HL-60/S4 treated with phorbol 12-myristate 13-acetate at 8.2 ng/mL for 4 days and 3 days (cell line): ENCODE measurements around the gene FGF14.

Experiments
- in situ Hi-C: fragments of 300-500 bp; cut with MboI; formaldehyde crosslinking; loops from 2 replicates; pipeline ENCODE4 v1.15.0; 2022; ENCODE audit warnings: low sequenced_read_pairs

Gene FGF14

DNA sequence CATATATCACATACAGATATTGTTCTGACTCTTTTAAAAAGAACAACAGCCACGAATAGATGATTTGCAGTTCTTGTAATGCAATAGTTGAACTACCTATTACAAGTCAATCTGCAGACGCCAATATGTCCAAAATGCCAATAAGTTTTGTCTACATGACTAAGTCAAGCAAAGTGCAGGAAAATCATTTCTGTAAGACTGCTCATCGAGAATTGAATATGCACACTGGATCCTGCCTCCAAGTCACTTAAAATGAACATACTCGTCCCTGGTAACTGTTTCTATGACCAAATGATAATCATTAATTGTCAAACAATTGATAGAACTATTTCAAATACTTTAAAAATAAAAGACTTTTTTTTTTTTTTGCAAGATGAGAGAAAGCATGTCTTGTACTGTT lies 573.7 kb downstream of the FGF14 start:
- in situ Hi-C loops = no loop called here

DNA sequence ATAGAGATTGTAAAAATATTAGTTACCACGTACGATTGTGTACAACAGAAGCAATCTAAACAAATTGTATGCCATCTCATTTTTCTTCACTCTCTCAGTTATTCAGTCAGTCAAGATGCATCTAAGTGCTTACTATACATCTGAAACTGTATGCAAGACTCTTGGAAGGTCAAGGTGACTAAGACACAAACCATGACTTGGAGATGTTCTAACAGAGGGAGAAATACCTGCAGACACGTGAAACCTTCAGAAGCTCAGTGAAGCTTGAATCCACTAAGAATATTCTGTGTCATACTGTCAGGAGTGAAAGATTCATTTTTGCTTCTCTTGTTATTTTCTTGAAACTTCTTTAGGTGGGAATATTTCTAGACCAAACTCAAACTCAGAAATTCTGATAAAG lies 584.0 kb downstream of the FGF14 start:
- in situ Hi-C loops = no loop called here

DNA sequence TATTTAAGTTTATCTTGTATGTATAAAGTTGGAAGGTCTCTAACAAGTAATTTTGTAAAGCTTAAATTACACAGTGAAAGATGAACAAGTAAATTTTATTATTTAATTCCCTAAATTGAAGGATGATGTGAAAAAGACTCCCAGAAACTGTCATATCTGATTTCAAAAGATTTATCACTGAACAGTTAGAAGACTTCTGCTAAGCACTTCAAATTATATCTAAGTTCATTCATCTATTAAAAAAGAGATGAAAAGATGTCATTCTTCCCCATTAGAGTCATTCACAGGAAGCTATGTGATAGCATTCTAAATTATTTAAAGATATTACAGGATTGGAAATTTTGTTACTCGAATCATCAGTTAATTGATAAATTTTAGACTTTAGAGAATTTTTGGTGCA lies 590.0 kb downstream of the FGF14 start:
- in situ Hi-C loops = no loop called here

DNA sequence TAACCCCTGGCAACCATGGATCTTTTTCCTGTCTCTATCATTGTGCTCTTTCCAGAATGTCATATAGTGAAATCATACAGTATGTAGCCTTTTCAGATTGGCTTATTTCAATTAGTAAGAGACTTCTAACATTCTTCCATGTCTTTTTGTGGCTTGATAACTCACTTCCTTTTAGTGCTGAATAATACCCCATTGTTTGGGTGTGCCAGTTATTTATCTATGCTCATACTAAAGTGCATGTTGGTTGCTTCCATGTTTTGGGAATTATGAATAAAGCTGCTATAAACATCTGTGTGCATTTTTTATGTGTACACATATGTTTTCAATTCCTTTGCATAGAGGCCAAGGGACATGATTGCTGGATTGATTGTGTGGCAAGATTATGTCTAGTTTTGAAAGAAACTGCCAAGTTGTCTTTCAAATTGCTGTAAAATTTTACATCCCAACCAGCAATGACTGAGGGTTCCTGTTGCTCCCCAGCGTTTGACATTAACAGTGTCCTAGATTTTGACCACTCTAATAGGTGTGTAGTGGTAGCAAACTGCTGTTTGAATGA lies 590.5 kb downstream of the FGF14 start:
- in situ Hi-C loops = no loop called here

DNA sequence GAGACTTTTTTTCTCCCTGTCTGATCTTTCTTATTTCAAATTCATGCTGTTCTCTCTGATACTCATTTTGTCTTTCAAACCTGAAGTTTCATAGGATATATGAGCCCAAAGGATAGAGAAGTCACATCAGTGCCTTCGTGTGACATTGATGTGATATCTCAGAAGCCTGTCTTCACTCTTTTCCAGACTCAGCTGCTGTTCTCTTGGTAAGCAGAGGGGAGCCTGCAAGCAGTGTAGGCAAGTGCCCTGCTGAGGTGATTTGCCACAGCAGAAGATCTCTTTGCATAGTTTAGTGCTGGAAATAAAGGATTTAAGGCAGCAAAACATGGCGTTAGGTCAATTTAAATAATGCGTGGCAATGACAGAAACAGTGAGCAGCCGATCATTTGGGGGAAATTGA lies 602.7 kb downstream of the FGF14 start:
- in situ Hi-C loops = no loop called here

- in situ Hi-C loops = no loop called here
These were observed 603.4 kb downstream of the FGF14 start for GRCh38 chr13:101798437-101798836.

DNA sequence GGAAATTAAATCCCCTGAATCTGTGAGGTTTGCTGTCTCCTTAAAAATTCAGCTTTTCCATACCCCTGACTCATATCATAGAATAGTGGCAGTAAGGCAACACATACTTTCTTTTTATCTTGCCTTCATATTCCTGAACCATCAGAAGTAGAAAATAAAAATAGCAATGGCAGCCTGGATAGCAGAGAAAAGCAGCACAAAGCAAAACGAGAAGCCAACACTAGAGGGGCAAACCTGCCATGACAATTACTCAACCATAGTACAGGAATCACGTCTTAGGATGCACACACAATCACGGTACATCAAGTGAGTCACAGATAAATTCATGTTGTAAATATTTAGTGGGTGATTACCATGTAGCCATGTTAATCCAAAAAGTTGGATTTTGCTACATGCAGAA lies 606.4 kb downstream of the FGF14 start:
- in situ Hi-C loops = no loop called here

DNA sequence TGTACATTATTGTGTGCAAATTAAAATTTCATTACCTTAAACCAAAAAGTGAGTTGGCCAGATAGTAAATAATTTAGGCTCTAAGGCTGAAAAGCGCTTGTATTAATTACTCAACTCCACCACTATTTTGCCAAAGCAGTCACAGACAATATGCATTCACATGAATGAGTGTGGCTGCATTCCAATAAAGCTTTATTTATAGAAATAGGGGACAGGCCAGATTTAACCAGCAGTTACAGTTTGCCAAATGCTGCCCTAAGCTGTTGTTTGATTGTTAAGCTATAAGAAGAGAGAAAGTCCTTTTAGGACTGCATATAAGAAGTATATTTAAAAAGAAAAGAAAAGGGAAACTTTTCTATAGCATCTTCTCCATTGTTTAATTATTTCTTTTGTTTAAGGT lies 606.8 kb downstream of the FGF14 start:
- in situ Hi-C loops = no loop called here

GRCh38 chr13:101792189-101792588 lies 609.7 kb downstream of the FGF14 start:
- in situ Hi-C loops = no loop called here

DNA sequence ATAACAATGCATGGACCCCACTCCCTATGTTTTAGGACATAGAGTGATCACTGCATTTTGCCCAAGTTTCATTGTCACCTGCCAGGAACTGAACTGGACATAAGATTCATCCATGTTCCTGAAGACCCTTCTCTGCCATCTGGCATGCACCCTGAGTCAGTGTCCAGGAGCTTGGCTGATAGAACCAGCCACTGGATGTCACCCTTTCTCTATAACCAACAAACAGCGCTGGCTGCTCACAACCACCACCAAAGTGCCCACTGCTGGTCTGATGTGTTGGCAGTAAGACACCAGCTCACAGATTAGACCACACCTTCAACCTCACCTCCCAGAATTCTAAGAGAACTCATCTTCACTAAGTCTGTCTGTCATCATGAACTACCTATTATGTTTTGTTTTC lies 616.0 kb downstream of the FGF14 start:
- in situ Hi-C loops = no loop called here

DNA sequence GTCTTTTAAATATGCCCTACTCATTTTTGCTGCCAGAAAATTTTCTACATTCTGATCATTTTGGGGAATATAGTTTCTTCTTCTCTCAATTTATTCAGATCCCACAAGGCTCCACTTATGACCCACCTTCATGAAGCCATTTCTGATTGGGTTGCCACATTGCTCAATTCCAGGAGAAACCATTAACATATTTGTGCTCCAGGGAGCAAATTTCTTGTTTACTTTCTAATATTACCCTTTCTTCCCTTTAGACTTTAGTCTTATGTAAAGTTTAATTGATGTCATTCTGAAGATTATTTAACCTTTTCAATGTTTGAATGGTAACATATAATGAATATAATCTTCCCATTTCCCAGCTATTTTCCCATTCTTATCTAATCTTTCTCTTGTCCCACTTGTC lies 617.5 kb downstream of the FGF14 start:
- in situ Hi-C loops = no loop called here

DNA sequence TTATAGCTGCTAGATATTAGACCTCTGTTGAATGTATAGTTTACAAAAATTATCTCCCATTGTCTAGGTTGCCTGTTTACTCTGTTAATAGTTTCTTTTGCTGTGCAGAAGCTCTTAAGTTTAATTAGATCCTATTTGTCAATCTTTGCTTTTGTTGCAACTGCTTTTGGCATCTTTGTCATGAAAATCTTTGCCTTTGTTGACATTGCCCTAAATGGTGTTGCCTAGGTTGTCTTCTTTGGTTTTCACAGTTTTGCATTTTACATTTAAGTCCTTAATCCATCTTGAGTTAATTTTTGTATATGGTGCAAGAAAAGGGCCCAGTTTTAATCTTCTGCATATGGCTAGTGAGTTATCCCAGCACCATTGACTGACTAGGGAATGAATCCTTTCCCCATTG lies 618.3 kb downstream of the FGF14 start:
- in situ Hi-C loops = no loop called here

DNA sequence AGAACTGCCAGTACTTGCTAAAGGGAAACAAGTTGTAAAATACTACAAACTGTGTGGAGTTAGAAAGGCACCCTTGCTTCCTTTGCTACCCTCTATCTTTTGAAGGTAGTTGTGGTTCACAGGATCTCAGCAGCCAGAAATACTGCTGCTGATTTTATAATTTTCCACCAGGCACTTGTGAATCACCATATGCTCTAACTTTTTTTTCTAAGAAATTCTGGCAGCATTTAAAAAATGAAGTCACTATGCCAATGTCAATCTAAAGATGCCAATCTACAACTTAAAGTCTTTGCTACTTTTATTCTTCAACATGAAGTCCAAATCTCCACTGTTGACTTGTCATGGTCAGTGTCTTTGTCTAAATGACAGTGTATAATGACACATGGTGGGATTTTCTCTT lies 621.6 kb downstream of the FGF14 start:
- in situ Hi-C loops = no loop called here

- in situ Hi-C loops = no loop called here
These were observed 622.7 kb downstream of the FGF14 start for GRCh38 chr13:101779147-101779546.

- in situ Hi-C loops = no loop called here
These were observed 626.6 kb downstream of the FGF14 start for GRCh38 chr13:101775267-101775666.

- in situ Hi-C loops = no loop called here
These were observed 627.5 kb downstream of the FGF14 start for GRCh38 chr13:101774393-101774792.

DNA sequence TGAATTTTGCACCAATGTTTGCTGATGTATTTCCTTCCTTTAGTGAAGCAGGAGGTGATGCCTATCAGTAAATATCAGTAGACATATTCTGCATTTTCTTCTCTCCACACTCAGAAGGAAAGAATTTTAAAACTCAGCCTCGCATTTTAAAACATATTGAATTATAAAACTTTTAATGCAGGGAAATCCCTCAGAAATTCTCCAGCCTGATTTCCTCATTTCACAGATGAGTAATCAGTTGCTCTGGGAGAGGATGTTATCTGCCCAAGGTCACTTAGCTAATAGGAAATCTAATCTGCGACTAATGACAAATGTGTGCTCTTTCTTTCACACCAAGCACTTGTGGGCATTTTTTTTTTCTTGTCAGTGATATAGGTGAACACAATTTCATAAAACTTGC lies 628.8 kb downstream of the FGF14 start:
- in situ Hi-C loops = no loop called here

GRCh38 chr13:101767131-101767530 lies 634.7 kb downstream of the FGF14 start:
- in situ Hi-C loops = no loop called here

- in situ Hi-C loops = no loop called here
These were observed 638.7 kb downstream of the FGF14 start for GRCh38 chr13:101763191-101763590.

GRCh38 chr13:101757446-101758039 lies 644.3 kb downstream of the FGF14 start:
- in situ Hi-C loops = no loop called here

DNA sequence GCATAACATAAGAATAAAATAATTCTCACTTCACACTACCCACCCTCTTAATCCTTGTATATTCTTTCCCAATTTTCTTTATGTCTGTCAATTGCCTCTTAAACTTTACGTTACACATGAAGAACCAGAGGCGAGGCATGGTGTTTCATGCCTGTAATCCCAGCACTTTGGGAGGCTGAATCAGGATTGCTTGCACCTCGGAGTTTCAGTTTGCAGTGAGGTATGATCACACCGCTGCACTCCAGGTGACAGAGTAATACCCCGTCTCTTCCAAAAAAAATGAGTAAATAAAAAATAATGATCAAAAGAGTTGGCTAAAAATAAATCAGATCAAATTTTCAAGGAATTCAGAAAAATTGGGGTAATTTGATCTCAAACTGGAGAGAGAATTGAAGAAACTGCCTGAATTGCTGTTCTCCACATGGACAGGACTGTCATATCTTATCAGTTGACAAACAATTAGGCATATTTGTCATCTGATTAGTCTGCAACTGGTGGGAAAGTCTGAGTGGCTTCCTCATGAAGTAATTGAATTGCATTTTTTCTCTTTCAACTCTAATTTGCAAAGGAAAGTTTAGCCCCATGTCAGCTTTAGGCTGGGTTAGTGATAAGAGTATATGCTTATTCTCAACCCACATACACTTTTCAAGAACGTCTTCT lies 646.5 kb downstream of the FGF14 start:
- in situ Hi-C loops = no loop called here

GRCh38 chr13:101752432-101752831 lies 649.4 kb downstream of the FGF14 start:
- in situ Hi-C loops = no loop called here

DNA sequence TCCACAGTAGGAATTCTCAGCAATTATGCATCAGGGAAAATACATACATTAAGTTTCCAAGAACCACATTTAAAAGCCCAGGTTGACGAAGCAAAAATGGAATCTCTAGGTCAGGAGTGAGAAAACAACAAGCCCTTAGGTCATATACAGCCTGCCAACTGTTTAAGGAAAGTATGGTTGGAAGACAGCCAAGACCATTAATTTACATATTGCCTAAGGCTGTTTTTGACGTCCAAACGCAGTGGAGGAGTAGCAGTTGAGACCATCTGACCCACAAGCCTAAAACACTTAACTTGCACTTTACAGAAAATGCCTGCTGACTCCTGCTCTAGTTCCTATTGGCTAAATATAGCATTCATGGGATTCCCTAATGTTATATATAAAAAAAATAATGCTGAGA lies 650.4 kb downstream of the FGF14 start:
- in situ Hi-C loops = no loop called here
